Measurements from ENCODE around the gene DCBLD2.

DNA sequence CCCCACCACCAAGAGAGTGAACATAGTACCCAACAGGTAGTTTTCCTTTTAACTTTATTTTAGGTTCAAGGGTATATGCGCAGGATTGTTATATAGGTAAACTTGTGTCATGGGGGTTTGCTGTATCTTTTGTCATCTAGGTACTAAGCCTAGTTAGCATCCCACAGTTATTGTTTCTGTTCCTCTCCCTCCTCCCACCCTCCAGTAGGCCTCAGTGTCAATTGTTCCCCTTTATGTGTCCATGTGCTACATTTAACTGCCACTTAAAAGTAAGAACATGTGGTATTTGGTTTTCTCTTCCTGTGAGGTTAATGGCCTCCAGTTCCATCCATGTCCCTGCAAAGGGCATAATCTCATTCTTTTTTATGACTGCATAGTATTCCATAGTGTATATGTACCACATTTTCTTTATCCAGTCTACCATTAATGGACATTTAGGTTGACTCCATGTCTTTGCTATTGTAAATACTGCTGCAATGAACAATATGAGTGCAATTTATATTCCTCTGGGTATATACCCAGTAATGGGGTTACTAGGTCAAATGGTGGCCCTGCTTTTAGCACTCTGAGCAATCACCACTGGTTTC lies 72.2 kb downstream of the DCBLD2 start:
- TF ChIP-seq, protein P1, sequence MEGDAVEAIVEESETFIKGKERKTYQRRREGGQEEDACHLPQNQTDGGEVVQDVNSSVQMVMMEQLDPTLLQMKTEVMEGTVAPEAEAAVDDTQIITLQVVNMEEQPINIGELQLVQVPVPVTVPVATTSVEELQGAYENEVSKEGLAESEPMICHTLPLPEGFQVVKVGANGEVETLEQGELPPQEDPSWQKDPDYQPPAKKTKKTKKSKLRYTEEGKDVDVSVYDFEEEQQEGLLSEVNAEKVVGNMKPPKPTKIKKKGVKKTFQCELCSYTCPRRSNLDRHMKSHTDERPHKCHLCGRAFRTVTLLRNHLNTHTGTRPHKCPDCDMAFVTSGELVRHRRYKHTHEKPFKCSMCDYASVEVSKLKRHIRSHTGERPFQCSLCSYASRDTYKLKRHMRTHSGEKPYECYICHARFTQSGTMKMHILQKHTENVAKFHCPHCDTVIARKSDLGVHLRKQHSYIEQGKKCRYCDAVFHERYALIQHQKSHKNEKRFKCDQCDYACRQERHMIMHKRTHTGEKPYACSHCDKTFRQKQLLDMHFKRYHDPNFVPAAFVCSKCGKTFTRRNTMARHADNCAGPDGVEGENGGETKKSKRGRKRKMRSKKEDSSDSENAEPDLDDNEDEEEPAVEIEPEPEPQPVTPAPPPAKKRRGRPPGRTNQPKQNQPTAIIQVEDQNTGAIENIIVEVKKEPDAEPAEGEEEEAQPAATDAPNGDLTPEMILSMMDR (IDR thresholded peaks at IDR 0.05), result no peak
- no peak for TF ChIP-seq EP300 (IDR thresholded peaks at IDR 0.05)
- TF ChIP-seq POLR2A (IDR thresholded peaks at IDR 0.05), result no peak

All from upper lobe of left lung (tissue), 4 donors.